MCF 10A (cell line): Measurements from ENCODE around the gene CLMP. TPM values are rescaled to one million over a fixed set of nuclear protein-coding genes. Genes with fewer than 3 reads are reported as not detected.

Experiments used
- Bru-seq: library from RNA; stranded (reverse); fragments of 400-500 nt; gene quantifications from one replicate; lab custom pipeline; 2021; lab: Mats Ljungman, UMichigan
- BruChase-seq, 2 experiments: library from RNA; stranded (reverse); fragments of 400-500 nt; gene quantifications; one replicate each; lab custom pipeline; 2021; lab: Mats Ljungman, UMichigan
- BruUV-seq: library from RNA; stranded (reverse); fragments of 400-500 nt; replicated peaks from 2 replicates; lab custom pipeline; 2021; lab: Mats Ljungman, UMichigan
- CTCF ChIA-PET: fragments of 300-600 bp; sonication (Branson Sonifier 250); formaldehyde crosslinking; extraction: SDS; loops from one replicate; lab custom pipeline; 2021; ENCODE audit warnings: antibody characterized with exemption, inconsistent platforms; lab: Yijun Ruan, JAX
- POLR2A ChIA-PET: fragments of 300-600, 350-650 bp; sonication (Branson Sonifier 250); formaldehyde crosslinking; extraction: SDS; loops from one replicate; lab custom pipeline; 2020; ENCODE audit warnings: antibody characterized with exemption, inconsistent platforms; lab: Yijun Ruan, JAX
- DNase-seq: peaks from one replicate; pipeline ENCODE4 v3.0.0-alpha.2; 2018; ENCODE audit not compliant: unreplicated experiment
- H3K27ac Mint-ChIP-seq: one replicate; pipeline ENCODE4 v1.8.0; 2022; ENCODE audit warnings: mild to moderate bottlenecking, low read depth, mixed read lengths; ENCODE audit not compliant: unreplicated experiment
- H3K27me3 Mint-ChIP-seq: one replicate; pipeline ENCODE4 v1.8.0; 2022; ENCODE audit warnings: mixed read lengths; ENCODE audit not compliant: insufficient read depth, unreplicated experiment
- H3K36me3 Mint-ChIP-seq: one replicate; pipeline ENCODE4 v1.8.0; 2022; ENCODE audit warnings: mild to moderate bottlenecking, moderate library complexity, mixed read lengths; ENCODE audit not compliant: insufficient read depth, unreplicated experiment
- H3K4me1 Mint-ChIP-seq: one replicate; pipeline ENCODE4 v1.8.0; 2022; ENCODE audit warnings: mixed read lengths; ENCODE audit not compliant: insufficient read depth, unreplicated experiment
- H3K4me3 Mint-ChIP-seq: one replicate; pipeline ENCODE4 v1.8.0; 2022; ENCODE audit warnings: mild to moderate bottlenecking, moderate library complexity, mixed read lengths; ENCODE audit not compliant: unreplicated experiment
- H3K9me3 Mint-ChIP-seq: one replicate; pipeline ENCODE4 v1.8.0; 2022; ENCODE audit warnings: mixed read lengths; ENCODE audit not compliant: unreplicated experiment
- CTCF ChIP-seq: fragments of 200-600 bp; IDR thresholded peaks from one replicate; pipeline ENCODE4 v1.8.0; 2022; ENCODE audit warnings: antibody characterized with exemption, mild to moderate bottlenecking; ENCODE audit not compliant: unreplicated experiment
- intact Hi-C: fragments of 100-400 bp; cut with micrococcal nuclease; formaldehyde crosslinking; loops from 2 replicates; pipeline ENCODE4 v1.14.1; 2022
- long read RNA-seq: library from polyadenylated mRNA; stranded (forward); transcript quantifications from one replicate; pipeline ENCODE4 v2.0.0, GENCODE V29; 2022
- total RNA-seq: library from RNA; stranded (reverse); gene quantifications from 2 replicates; pipeline ENCODE4 v1.2.3, GENCODE V29; 2022

Gene CLMP
- total RNA-seq: 86.1 and 91.9 TPM in 2 replicates
- Bru-seq, nascent RNA: percentile 86 among the genes with signal in this experiment
- BruChase-seq, experiment 1, labeled RNA remaining after a 6-hour chase: percentile 84 among the genes with signal in this experiment
- BruChase-seq, experiment 2, labeled RNA remaining after a 2-hour chase: percentile 73 among the genes with signal in this experiment
- long read RNA-seq, full-length matches to known transcripts: 71 of 109 reads
- long read RNA-seq, partial matches to known transcripts: 5 of 109 reads
- long read RNA-seq, other reads (novel, unspliced or antisense): 33 of 109 reads

- peak within 1 kb of the TSS; percentile 96 for H3K4me3 Mint-ChIP-seq
- H3K27ac Mint-ChIP-seq: peak within 1 kb of the TSS; percentile 93
- H3K4me1 Mint-ChIP-seq: peaks cover 53% of the 10 kb centered on the region
- ChIA-PET CTCF (interaction anchor here (0.5 to 2.3 kb wide), 6 partner anchors 9 to 1526 kb away, joined by 3 to 8 read pairs (median 4); no protein-coding TSS in a partner anchor), POLR2A (interaction anchor here (0.7 to 1.9 kb wide), 13 partner anchors 8 to 93 kb away, joined by 3 to 9 read pairs (median 4); no protein-coding TSS in a partner anchor)
- peaks cover 12% of the 10 kb centered on the region for H3K36me3 Mint-ChIP-seq
- BruUV-seq: TSS peak; percentile 33
- H3K27me3 Mint-ChIP-seq: no peaks in the 10 kb centered on the region
- peak; percentile 77 for DNase-seq
- intact Hi-C loops: loop anchor here (2.0 kb wide), 3 partner anchors 51 to 85 kb away; no protein-coding TSS in a partner anchor
- H3K9me3 Mint-ChIP-seq: no peaks in the 10 kb centered on the region
- no peak for TF ChIP-seq CTCF
These were observed at the start of gene CLMP for GRCh38 chr11:123195188-123196059. TSS of gene CLMP (minus strand) at chr11:123195248. CDS start at chr11:123194940, 308 bp downstream.

GRCh38 chr11:123241874-123242543 is 47.0 kb upstream of the CLMP start:
- no peak for TF ChIP-seq CTCF
- no TSS peak for BruUV-seq
- Mint-ChIP-seq H3K9me3 (no peaks in the 10 kb centered on the region), H3K27ac (no peak overlapping the region), H3K36me3 (no peaks in the 10 kb centered on the region), H3K27me3 (no peaks in the 10 kb centered on the region), H3K4me3 (no peak overlapping the region), H3K4me1 (peaks cover 3% of the 10 kb centered on the region)
- no peak for DNase-seq
- intact Hi-C loops: no loop called here
- ChIA-PET CTCF (interaction anchor here (0.6 to 12.4 kb wide), 5 partner anchors 10 to 336 kb away, joined by 3 to 487 read pairs (median 4); no protein-coding TSS in a partner anchor), POLR2A (no interaction called here)

- CTCF ChIA-PET: interaction anchor here (0.6 to 12.4 kb wide), 5 partner anchors 10 to 220 kb away, joined by 3 to 487 read pairs (median 7); no protein-coding TSS in a partner anchor
- H3K4me3 Mint-ChIP-seq: no peak overlapping the region
- no TSS peak for BruUV-seq
These were observed 46.2 kb upstream of the CLMP start for GRCh38 chr11:123241294-123241693.

More at GRCh38 chr11:123241294-123241693, 46.2 kb upstream of the CLMP start:
- no peak overlapping the region for H3K27ac Mint-ChIP-seq
- no peaks in the 10 kb centered on the region for H3K27me3 Mint-ChIP-seq
- H3K36me3 Mint-ChIP-seq: no peaks in the 10 kb centered on the region
- intact Hi-C loops: no loop called here
- H3K9me3 Mint-ChIP-seq: no peaks in the 10 kb centered on the region
- DNase-seq: no peak
- TF ChIP-seq CTCF: no peak
- POLR2A ChIA-PET: no interaction called here
- H3K4me1 Mint-ChIP-seq: no peaks in the 10 kb centered on the region
